HepG2 (cell line): ENCODE measurements around the gene CAPRIN2. TPM values are rescaled to one million over a fixed set of nuclear protein-coding genes. Genes with fewer than 3 reads are reported as not detected.

ENCODE experiments used
- ATF3 ChIP-seq: sonication (generic); formaldehyde crosslinking; IDR thresholded peaks from 2 replicates; pipeline ENCODE4 v1.4.0; 2020; ENCODE audit warnings: missing genetic modification reagents
- CHCHD3 ChIP-seq: sonication (generic); formaldehyde crosslinking; IDR thresholded peaks from 2 replicates; pipeline ENCODE4 v1.8.0; 2022; ENCODE audit warnings: mild to moderate bottlenecking, missing genetic modification reagents, moderate library complexity
- DDIT3 ChIP-seq: sonication (generic); formaldehyde crosslinking; IDR thresholded peaks from 2 replicates; pipeline ENCODE4 v1.4.0; 2020; ENCODE audit warnings: mild to moderate bottlenecking, missing genetic modification reagents
- ELF1 ChIP-seq: sonication (generic); formaldehyde crosslinking; IDR thresholded peaks from 2 replicates; pipeline ENCODE4 v1.4.0; 2020; ENCODE audit warnings: missing genetic modification reagents
- FOXC1 ChIP-seq: sonication (generic); formaldehyde crosslinking; IDR thresholded peaks from 2 replicates; pipeline ENCODE4 v1.8.0; 2022; ENCODE audit warnings: mild to moderate bottlenecking, missing genetic modification reagents, borderline replicate concordance
- FOXK2 ChIP-seq: fragments of 450-650 bp; IDR thresholded peaks from 2 replicates; pipeline ENCODE4 v1.6.1; 2016
- HOXD1 ChIP-seq: sonication (generic); formaldehyde crosslinking; IDR thresholded peaks from 2 replicates; pipeline ENCODE4 v1.5.0; 2020; ENCODE audit warnings: missing genetic modification reagents
- ISL2 ChIP-seq: sonication (generic); formaldehyde crosslinking; IDR thresholded peaks from 2 replicates; pipeline ENCODE4 v1.5.0; 2020; ENCODE audit warnings: missing genetic modification reagents
- JARID2 ChIP-seq: sonication (generic); formaldehyde crosslinking; IDR thresholded peaks from 2 replicates; pipeline ENCODE4 v1.8.1; 2023; ENCODE audit warnings: missing genetic modification reagents, inconsistent platforms; ENCODE audit not compliant: insufficient replicate concordance
- KAT8 ChIP-seq: IDR thresholded peaks from 2 replicates; pipeline ENCODE4 v1.6.1; 2016; ENCODE audit warnings: missing genetic modification reagents, missing compliant biosample characterization
- RFX1 ChIP-seq: fragments of 450-650 bp; IDR thresholded peaks from 2 replicates; pipeline ENCODE4 v1.6.1; 2017
- SNRNP70 ChIP-seq: fragments of 200-400 bp; formaldehyde crosslinking; IDR thresholded peaks from 2 replicates; pipeline ENCODE4 v1.6.1; 2017; ENCODE audit warnings: mild to moderate bottlenecking, low read depth, low read length, moderate library complexity
- TAF1 ChIP-seq: sonication (generic); formaldehyde crosslinking; IDR thresholded peaks from 2 replicates; pipeline ENCODE4 v1.4.0; 2020; ENCODE audit warnings: missing genetic modification reagents
- ZC3H13 ChIP-seq: sonication (generic); formaldehyde crosslinking; IDR thresholded peaks from 2 replicates; pipeline ENCODE4 v1.8.1; 2023; ENCODE audit warnings: mild to moderate bottlenecking, missing genetic modification reagents, moderate library complexity
- ZEB1 ChIP-seq: IDR thresholded peaks from 2 replicates; pipeline ENCODE4 v1.6.1; 2012; ENCODE audit warnings: mild to moderate bottlenecking, low read depth, inconsistent platforms; ENCODE audit not compliant: insufficient replicate concordance
- ZNF224 ChIP-seq: sonication (generic); formaldehyde crosslinking; IDR thresholded peaks from 2 replicates; pipeline ENCODE4 v1.5.0; 2020; ENCODE audit warnings: mild to moderate bottlenecking, missing genetic modification reagents
- ZNF292 ChIP-seq: sonication (generic); formaldehyde crosslinking; IDR thresholded peaks from 2 replicates; pipeline ENCODE4 v1.8.1; 2022; ENCODE audit warnings: mild to moderate bottlenecking, low read depth, missing genetic modification reagents, borderline replicate concordance
- ZNF317 ChIP-seq: sonication (generic); formaldehyde crosslinking; IDR thresholded peaks from 2 replicates; pipeline ENCODE4 v1.5.0; 2020; ENCODE audit warnings: mild to moderate bottlenecking, missing genetic modification reagents
- ZNF331 ChIP-seq: sonication (generic); formaldehyde crosslinking; IDR thresholded peaks from 2 replicates; pipeline ENCODE4 v1.4.0; 2020; ENCODE audit warnings: missing genetic modification reagents
- ZNF446 ChIP-seq: sonication (generic); formaldehyde crosslinking; IDR thresholded peaks from 2 replicates; pipeline ENCODE4 v1.5.0; 2020; ENCODE audit warnings: mild to moderate bottlenecking, missing genetic modification reagents
- ZNF605 ChIP-seq: sonication (generic); formaldehyde crosslinking; IDR thresholded peaks from 2 replicates; pipeline ENCODE4 v1.8.0; 2022; ENCODE audit warnings: mild to moderate bottlenecking, missing genetic modification reagents
- ZNF775 ChIP-seq: sonication (generic); formaldehyde crosslinking; IDR thresholded peaks from 2 replicates; pipeline ENCODE4 v1.4.0; 2020; ENCODE audit warnings: missing genetic modification reagents, mild to moderate bottlenecking, moderate library complexity, borderline replicate concordance
- ZSCAN21 ChIP-seq: sonication (generic); formaldehyde crosslinking; IDR thresholded peaks from 2 replicates; pipeline ENCODE4 v1.8.0; 2022; ENCODE audit warnings: mild to moderate bottlenecking, missing genetic modification reagents, moderate library complexity, borderline replicate concordance
- polyA plus RNA-seq, 8 experiments: library from polyadenylated mRNA; depleted of rRNA in 3 of 8; stranded (reverse) in 7 of 8; unstranded in 1 of 8; fragments of >200 nt; fragmentation: Illumina TruSeq in 4 of 8; extraction: Trizol in 4 of 8; gene quantifications; 2 replicates each; pipeline versions ENCODE4 v1.2.1 to v1.2.3, GENCODE V29; 2011 to 2016; ENCODE audit warnings: low read depth in 4 of 8, missing spikeins in 1 of 8, mixed read lengths in 1 of 8; ENCODE audit not compliant: insufficient read depth in 1 of 8
- total RNA-seq, 5 experiments: library from RNA; depleted of rRNA; stranded (reverse); fragments of >200 nt; fragmentation: Illumina TruSeq; extraction: Trizol; gene quantifications; 2 replicates each; pipeline ENCODE4 v1.2.3, GENCODE V29; 2016; ENCODE audit warnings: low read depth in 1 of 5
- TF ChIP-seq, protein P1 (sequence below): IDR thresholded peaks from 2 replicates; pipeline ENCODE4 v1.6.1; 2018; ENCODE audit warnings: missing genetic modification reagents
- TF ChIP-seq, protein P2 (sequence below): IDR thresholded peaks from 2 replicates; pipeline ENCODE4 v1.6.1; 2016
- TF ChIP-seq, protein P3 (sequence below): sonication (generic); formaldehyde crosslinking; IDR thresholded peaks from 2 replicates; pipeline ENCODE4 v1.8.1; 2023; ENCODE audit warnings: missing genetic modification reagents, mild to moderate bottlenecking, borderline replicate concordance
- TF ChIP-seq, protein P4 (sequence below): sonication (generic); formaldehyde crosslinking; IDR thresholded peaks from 2 replicates; pipeline ENCODE4 v1.8.1; 2023; ENCODE audit warnings: mild to moderate bottlenecking, moderate library complexity, missing genetic modification reagents

CAPRIN2 gene
- total and polyA plus RNA-seq, 2 of the 13 experiments (the other 11 are each of a cell fraction or from before 2014, with no cell fraction given): 21.7 to 30.6 TPM

- TF ChIP-seq, protein P1, sequence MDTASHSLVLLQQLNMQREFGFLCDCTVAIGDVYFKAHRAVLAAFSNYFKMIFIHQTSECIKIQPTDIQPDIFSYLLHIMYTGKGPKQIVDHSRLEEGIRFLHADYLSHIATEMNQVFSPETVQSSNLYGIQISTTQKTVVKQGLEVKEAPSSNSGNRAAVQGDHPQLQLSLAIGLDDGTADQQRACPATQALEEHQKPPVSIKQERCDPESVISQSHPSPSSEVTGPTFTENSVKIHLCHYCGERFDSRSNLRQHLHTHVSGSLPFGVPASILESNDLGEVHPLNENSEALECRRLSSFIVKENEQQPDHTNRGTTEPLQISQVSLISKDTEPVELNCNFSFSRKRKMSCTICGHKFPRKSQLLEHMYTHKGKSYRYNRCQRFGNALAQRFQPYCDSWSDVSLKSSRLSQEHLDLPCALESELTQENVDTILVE (CRISPR knock-in tag): peak; percentile 55; the same call in 1 of the 2 replicates
- TF ChIP-seq, protein P2, sequence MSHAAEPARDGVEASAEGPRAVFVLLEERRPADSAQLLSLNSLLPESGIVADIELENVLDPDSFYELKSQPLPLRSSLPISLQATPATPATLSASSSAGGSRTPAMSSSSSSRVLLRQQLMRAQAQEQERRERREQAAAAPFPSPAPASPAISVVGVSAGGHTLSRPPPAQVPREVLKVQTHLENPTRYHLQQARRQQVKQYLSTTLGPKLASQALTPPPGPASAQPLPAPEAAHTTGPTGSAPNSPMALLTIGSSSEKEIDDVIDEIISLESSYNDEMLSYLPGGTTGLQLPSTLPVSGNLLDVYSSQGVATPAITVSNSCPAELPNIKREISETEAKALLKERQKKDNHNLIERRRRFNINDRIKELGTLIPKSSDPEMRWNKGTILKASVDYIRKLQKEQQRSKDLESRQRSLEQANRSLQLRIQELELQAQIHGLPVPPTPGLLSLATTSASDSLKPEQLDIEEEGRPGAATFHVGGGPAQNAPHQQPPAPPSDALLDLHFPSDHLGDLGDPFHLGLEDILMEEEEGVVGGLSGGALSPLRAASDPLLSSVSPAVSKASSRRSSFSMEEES (CRISPR knock-in tag): no peak
- TF ChIP-seq FOXC1: no peak
- no peak for TF ChIP-seq DDIT3 (CRISPR knock-in tag)
- TF ChIP-seq JARID2 (CRISPR knock-in tag): no peak
- TF ChIP-seq FOXK2: no peak
- TF ChIP-seq ZNF775: no peak
- TF ChIP-seq, protein P3, sequence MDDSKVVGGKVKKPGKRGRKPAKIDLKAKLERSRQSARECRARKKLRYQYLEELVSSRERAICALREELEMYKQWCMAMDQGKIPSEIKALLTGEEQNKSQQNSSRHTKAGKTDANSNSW (CRISPR knock-in tag): no peak
- TF ChIP-seq KAT8 (CRISPR knock-in tag): peak; percentile 89
- TF ChIP-seq, protein P4, sequence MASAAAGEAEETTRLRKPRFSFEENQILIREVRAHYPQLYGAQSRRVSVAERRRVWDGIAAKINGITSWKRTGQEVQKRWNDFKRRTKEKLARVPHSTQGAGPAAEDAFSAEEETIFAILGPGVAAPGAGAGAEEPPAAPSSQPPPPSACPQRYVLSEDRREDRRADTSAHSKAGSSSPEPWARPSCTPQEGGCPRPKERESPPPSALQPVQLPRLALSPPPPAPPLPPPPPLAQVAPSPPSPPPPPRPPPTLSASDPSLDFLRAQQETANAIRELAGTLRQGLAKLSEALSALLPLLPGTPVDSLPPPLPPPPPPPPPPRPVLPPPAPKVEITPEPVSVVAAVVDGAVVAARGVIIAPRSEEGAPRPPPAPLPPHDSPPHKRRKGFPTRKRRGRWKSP: no peak; the same call in 1 of the 2 replicates
- no peak for TF ChIP-seq ZNF317 (CRISPR knock-in tag)
- TF ChIP-seq RFX1: no peak
- peak; percentile 33; the same call in 1 of the 2 replicates for TF ChIP-seq TAF1 (CRISPR knock-in tag)
- no peak for TF ChIP-seq ZNF605
- TF ChIP-seq ELF1 (CRISPR knock-in tag): peak; percentile 88
- TF ChIP-seq SNRNP70: no peak
- TF ChIP-seq ZNF292: peak; percentile 43; the same call in 1 of the 2 replicates
- no peak for TF ChIP-seq HOXD1
- TF ChIP-seq ZEB1: no peak
- no peak for TF ChIP-seq ATF3 (CRISPR knock-in tag)
- TF ChIP-seq ZSCAN21: no peak
- peak; percentile 36; the same call in 1 of the 2 replicates for TF ChIP-seq ZNF331 (CRISPR knock-in tag)
- TF ChIP-seq CHCHD3 (CRISPR knock-in tag): no peak
- TF ChIP-seq ZNF446 (CRISPR knock-in tag): no peak
- TF ChIP-seq ZNF224 (CRISPR knock-in tag): 0 out of 2 replicates have a peak, but pooled peaks have one; percentile 42
- TF ChIP-seq ZC3H13 (CRISPR knock-in tag): peak; percentile 56; the same call in 1 of the 2 replicates
- TF ChIP-seq ISL2 (CRISPR knock-in tag): peak; percentile 50; the same call in 1 of the 2 replicates
Observed at GRCh38 chr12:30695199-30696102, 59.3 kb downstream of the CAPRIN2 start, which contains the start of gene IPO8 (continued).
